Measurements from ENCODE around the gene VPS35. TPM values are rescaled to one million over a fixed set of nuclear protein-coding genes. Genes with fewer than 3 reads are reported as not detected.
"Not testable (repeated sequence)": the region's sequence is repeated elsewhere in the genome, so short reads cannot be mapped to it uniquely, and the experiment has no call there.

The VPS35 gene
- total RNA-seq, 2 experiments from 2014 or later = 74.7 to 75.7 TPM

GRCh38 chr16:46701615-46702014, 12.6 kb upstream of the VPS35 start:
- no peak overlapping the region for H3K4me3 Mint-ChIP-seq
- peaks cover 5% of the 10 kb centered on the region for H3K36me3 Mint-ChIP-seq
- H3K27me3 Mint-ChIP-seq = no peaks in the 10 kb centered on the region
- ATAC-seq (ENCODE audit: low read depth) (no peak), DNase-seq (no peak)
- H3K9me3 Mint-ChIP-seq = no peaks in the 10 kb centered on the region
- H3K4me1 Mint-ChIP-seq = no peaks in the 10 kb centered on the region
- no peak overlapping the region for H3K27ac Mint-ChIP-seq
- POLR2A ChIA-PET = no interaction called here

- Mint-ChIP-seq H3K9me3 (no peaks in the 10 kb centered on the region), H3K27me3 (no peaks in the 10 kb centered on the region), H3K4me1 (no peaks in the 10 kb centered on the region), H3K36me3 (peaks cover 15% of the 10 kb centered on the region), H3K4me3 (no peak overlapping the region), H3K27ac (no peak overlapping the region)
- POLR2A ChIA-PET = no interaction called here
- no peak for ATAC-seq (ENCODE audit: low read depth)
- no peak for DNase-seq
These were observed 11.1 kb upstream of the VPS35 start for GRCh38 chr16:46700048-46700447.

- Mint-ChIP-seq H3K4me3 (no peak overlapping the region), H3K27me3 (no peaks in the 10 kb centered on the region), H3K36me3 (peaks cover 24% of the 10 kb centered on the region), H3K4me1 (peaks cover 3% of the 10 kb centered on the region), H3K27ac (no peak overlapping the region), H3K9me3 (no peaks in the 10 kb centered on the region)
- POLR2A ChIA-PET = no interaction called here
- DNase-seq (no peak), ATAC-seq (ENCODE audit: low read depth) (no peak)
These were observed 8.0 kb upstream of the VPS35 start for GRCh38 chr16:46696957-46697356.

- Mint-ChIP-seq H3K27me3 (no peaks in the 10 kb centered on the region), H3K9me3 (no peaks in the 10 kb centered on the region), H3K36me3 (peaks cover 29% of the 10 kb centered on the region), H3K4me1 (peaks cover 12% of the 10 kb centered on the region), H3K4me3 (no peak overlapping the region), H3K27ac (no peak overlapping the region)
- ATAC-seq (ENCODE audit: low read depth) = no peak
- DNase-seq = no peak
- POLR2A ChIA-PET = no interaction called here
These were observed 7.0 kb upstream of the VPS35 start for GRCh38 chr16:46695937-46696336.

GRCh38 chr16:46693598-46693997, 4.6 kb upstream of the VPS35 start:
- Mint-ChIP-seq H3K9me3 (no peaks in the 10 kb centered on the region), H3K27ac (no peak overlapping the region), H3K27me3 (no peaks in the 10 kb centered on the region), H3K4me1 (peaks cover 12% of the 10 kb centered on the region), H3K4me3 (no peak overlapping the region), H3K36me3 (peaks cover 29% of the 10 kb centered on the region)
- ATAC-seq (ENCODE audit: low read depth) (no peak), DNase-seq (no peak)
- POLR2A ChIA-PET = no interaction called here

GRCh38 chr16:46691726-46692125, 2.7 kb upstream of the VPS35 start:
- H3K36me3 Mint-ChIP-seq = peaks cover 24% of the 10 kb centered on the region
- DNase-seq (no peak), ATAC-seq (ENCODE audit: low read depth) (no peak)
- H3K27ac Mint-ChIP-seq = peak overlapping the region; percentile 46
- H3K4me1 Mint-ChIP-seq = peaks cover 25% of the 10 kb centered on the region
- POLR2A ChIA-PET = interaction anchor here (1.1 kb wide), 1 partner anchor 71 kb away, joined by 3 read pairs; no protein-coding TSS in a partner anchor
- no peak overlapping the region for H3K4me3 Mint-ChIP-seq
- H3K27me3 Mint-ChIP-seq = no peaks in the 10 kb centered on the region
- H3K9me3 Mint-ChIP-seq = no peaks in the 10 kb centered on the region

GRCh38 chr16:46690281-46691178, 1.6 kb upstream of the VPS35 start:
- no peak overlapping the region for H3K4me3 Mint-ChIP-seq
- H3K27me3 Mint-ChIP-seq = no peaks in the 10 kb centered on the region
- ATAC-seq (ENCODE audit: low read depth) = no peak
- H3K36me3 Mint-ChIP-seq = peaks cover 18% of the 10 kb centered on the region
- POLR2A ChIA-PET = interaction anchor here (0.5 to 2.2 kb wide), 6 partner anchors 99 to 283 kb away, joined by 3 to 12 read pairs (median 4); partner anchors contain the start of genes C16orf87 and DNAJA2
- peaks cover 29% of the 10 kb centered on the region for H3K4me1 Mint-ChIP-seq
- DNase-seq = no peak
- no peaks in the 10 kb centered on the region for H3K9me3 Mint-ChIP-seq
- no peak overlapping the region for H3K27ac Mint-ChIP-seq

GRCh38 chr16:46689365-46690280, 645 bp upstream of the VPS35 start, which contains the start of gene ORC6:
Gene ORC6 (plus strand): TSS chr16:46689659. CDS start chr16:46689706, 47 bp downstream.
- DNase-seq (peak; percentile 94), ATAC-seq (ENCODE audit: low read depth) (peak; percentile 80)
- Mint-ChIP-seq H3K4me1 (peaks cover 33% of the 10 kb centered on the region), H3K27me3 (no peaks in the 10 kb centered on the region), H3K9me3 (no peaks in the 10 kb centered on the region), H3K27ac (no peak within 1 kb of the TSS), H3K4me3 (no peak within 1 kb of the TSS), H3K36me3 (peaks cover 10% of the 10 kb centered on the region)
- POLR2A ChIA-PET = interaction anchor here (1.0 to 2.2 kb wide), 5 partner anchors 100 to 284 kb away, joined by 3 to 12 read pairs (median 5); partner anchors contain the start of genes C16orf87 and DNAJA2

- H3K27ac Mint-ChIP-seq = no peak overlapping the region
- peaks cover 33% of the 10 kb centered on the region for H3K4me1 Mint-ChIP-seq
- no peak for ATAC-seq (ENCODE audit: low read depth)
- no peak for DNase-seq
- peaks cover 10% of the 10 kb centered on the region for H3K36me3 Mint-ChIP-seq
- no peaks in the 10 kb centered on the region for H3K27me3 Mint-ChIP-seq
- POLR2A ChIA-PET = interaction anchor here (0.6 kb wide), 1 partner anchor 141 kb away, joined by 5 read pairs; no protein-coding TSS in a partner anchor
- H3K9me3 Mint-ChIP-seq = no peaks in the 10 kb centered on the region
- no peak overlapping the region for H3K4me3 Mint-ChIP-seq
These were observed 801 bp downstream of the VPS35 start for GRCh38 chr16:46688101-46688653.

- POLR2A ChIA-PET = interaction anchor here (0.6 kb wide), 1 partner anchor 142 kb away, joined by 5 read pairs; no protein-coding TSS in a partner anchor
- no peak for ATAC-seq (ENCODE audit: low read depth)
- Mint-ChIP-seq H3K4me1 (peaks cover 33% of the 10 kb centered on the region), H3K27me3 (no peaks in the 10 kb centered on the region), H3K36me3 (peaks cover 8% of the 10 kb centered on the region), H3K9me3 (no peaks in the 10 kb centered on the region), H3K27ac (peak overlapping the region; percentile 9), H3K4me3 (no peak overlapping the region)
- no peak for DNase-seq
These were observed 1.5 kb downstream of the VPS35 start for GRCh38 chr16:46687486-46687885.

GRCh38 chr16:46686815-46687473, 2.0 kb downstream of the VPS35 start:
- peak overlapping the region; percentile 4 for H3K4me3 Mint-ChIP-seq
- POLR2A ChIA-PET = no interaction called here
- peaks cover 30% of the 10 kb centered on the region for H3K4me1 Mint-ChIP-seq
- H3K9me3 Mint-ChIP-seq = no peaks in the 10 kb centered on the region
- DNase-seq (no peak), ATAC-seq (ENCODE audit: low read depth) (no peak)
- H3K27ac Mint-ChIP-seq = no peak overlapping the region
- no peaks in the 10 kb centered on the region for H3K27me3 Mint-ChIP-seq
- peaks cover 4% of the 10 kb centered on the region for H3K36me3 Mint-ChIP-seq

- H3K27ac Mint-ChIP-seq; H3K36me3 Mint-ChIP-seq; H3K4me1 Mint-ChIP-seq; H3K4me3 Mint-ChIP-seq; POLR2A ChIA-PET; DNase-seq; H3K9me3 Mint-ChIP-seq; H3K27me3 Mint-ChIP-seq; ATAC-seq (ENCODE audit: low read depth): not testable (repeated sequence)
These were observed 7.1 kb downstream of the VPS35 start for GRCh38 chr16:46681867-46682266.
